Kidney (tissue), 14 donors: ENCODE measurements around the gene PLEKHA6. TPM values are rescaled to one million over a fixed set of nuclear protein-coding genes. Genes with fewer than 3 reads are reported as not detected.
A peak's percentile ranks its signal among the peaks of the same experiment; 100 is the strongest.

Experiments used
- DNase-seq, 5 donors: peaks; one replicate each; pipeline ENCODE4 v3.0.0-alpha.2; 2013 to 2020
- FAIRE-seq: peaks from 2 replicates; lab custom pipeline; 2012; peaks lifted over from hg19 to GRCh38; lab: Jason Lieb, UNC
- H3K27ac ChIP-seq, 2 donors: one replicate each; pipeline ENCODE4 v1.7.0; 2013; ENCODE audit warnings: low read depth in 2 of 2, low read length in 2 of 2, inconsistent platforms in 1 of 2
- H3K27me3 ChIP-seq: one replicate; pipeline ENCODE4 v1.7.1; 2013; ENCODE audit warnings: low read length, inconsistent platforms; ENCODE audit not compliant: control insufficient read depth, insufficient read depth
- H3K36me3 ChIP-seq, 3 donors: one replicate each; pipeline versions ENCODE4 v1.7.0 to v1.7.1; 2013; ENCODE audit warnings: low read length in 3 of 3, control low read depth in 1 of 3, inconsistent platforms in 1 of 3; ENCODE audit not compliant: insufficient read depth in 3 of 3, control insufficient read depth in 2 of 3
- H3K4me1 ChIP-seq, 3 donors: one replicate each; pipeline versions ENCODE4 v1.7.0 to v1.7.1; 2013; ENCODE audit warnings: low read length in 3 of 3, inconsistent platforms in 1 of 3, low read depth in 1 of 3; ENCODE audit not compliant: control insufficient read depth in 2 of 3, insufficient read depth in 2 of 3
- H3K4me3 ChIP-seq, 3 donors: one replicate each; pipeline versions ENCODE4 v1.7.0 to v1.8.1; 2013; ENCODE audit warnings: low read length in 3 of 3, control low read depth in 1 of 3, inconsistent platforms in 1 of 3
- H3K9ac ChIP-seq, 3 donors: one replicate each; pipeline versions ENCODE4 v1.7.0 to v1.7.1; 2013; ENCODE audit warnings: low read length in 3 of 3, control low read depth in 1 of 3, inconsistent platforms in 1 of 3
- H3K9me3 ChIP-seq, 3 donors: one replicate each; pipeline versions ENCODE4 v1.7.0 to v1.7.1; 2013; ENCODE audit warnings: low read length in 3 of 3, control low read depth in 1 of 3, inconsistent platforms in 1 of 3; ENCODE audit not compliant: control insufficient read depth in 2 of 3, insufficient read depth in 1 of 3
- CTCF ChIP-seq: IDR thresholded peaks from 3 replicates; pipeline ENCODE4 v1.5.1; 2012; ENCODE audit warnings: mild to moderate bottlenecking, moderate library complexity, borderline replicate concordance; ENCODE audit not compliant: insufficient read depth; ENCODE audit errors: extremely low read depth
- intact Hi-C: fragments of 100-400 bp; cut with DNase I; formaldehyde crosslinking; loops from one replicate; pipeline ENCODE4 v1.11.1; 2022
- polyA plus RNA-seq: library from polyadenylated mRNA; stranded (reverse); fragments of 350-450 nt; fragmentation: Illumina TruSeq; extraction: RNeasy Lipid Tissue Mini Kit (QIAGEN cat#74804); gene quantifications from one replicate; pipeline ENCODE4 v1.2.3, GENCODE V29; 2014; ENCODE audit warnings: low read depth, low replicate concordance; ENCODE audit not compliant: insufficient read depth
- total RNA-seq: library from RNA; stranded (reverse); fragmentation: NEBNext Ultra II Directional; extraction: Animal tissue kit (Norgen Biotek cat#: 25700); gene quantifications from one replicate; pipeline ENCODE4 v1.2.1, GENCODE V29; 2021
- donor health status: control.
- donor health status: control.
- donor health status: control.
- donor health status: control.
- donor health status: control.
- donor health status: DM: yes; HTN: yes; CAD: no.
- donor health status: Normal renal cell carcinoma (clear cell type).

The PLEKHA6 gene
- total and polyA plus RNA-seq, 2 donors from 2014 or later = 17.5 to 65.1 TPM

GRCh38 chr1:204256531-204256930, 103.2 kb downstream of the PLEKHA6 start:
- no peak for DNase-seq
- H3K27ac ChIP-seq = no peak overlapping the region
- H3K9ac ChIP-seq = no peak overlapping the region
- no peak for TF ChIP-seq CTCF
- no peaks in the 10 kb centered on the region for H3K27me3 ChIP-seq
- H3K36me3 ChIP-seq = peaks cover 0 to 38% (median 18%) of the 10 kb centered on the region in 3 donors
- intact Hi-C loops = no loop called here
- H3K4me3 ChIP-seq = no peak overlapping the region
- H3K4me1 ChIP-seq = peaks cover 0 to 20% (median 19%) of the 10 kb centered on the region in 3 donors
- H3K9me3 ChIP-seq = no peaks in the 10 kb centered on the region
- FAIRE-seq = no peak

- peak overlapping the region; percentile 1 to 76 for H3K27ac ChIP-seq
- no peak for DNase-seq
- TF ChIP-seq CTCF = no peak
- H3K36me3 ChIP-seq = peaks cover 2 to 42% (median 18%) of the 10 kb centered on the region in 3 donors
- no peak overlapping the region for H3K4me3 ChIP-seq
- no peaks in the 10 kb centered on the region for H3K9me3 ChIP-seq
- H3K9ac ChIP-seq = peak overlapping the region in 1 of 3 donors; percentile 31
- FAIRE-seq = no peak
- intact Hi-C loops = no loop called here
- H3K27me3 ChIP-seq = no peaks in the 10 kb centered on the region
- H3K4me1 ChIP-seq = peaks cover 0 to 20% (median 13%) of the 10 kb centered on the region in 3 donors
Observed at GRCh38 chr1:204255966-204256365, 103.8 kb downstream of the PLEKHA6 start.

GRCh38 chr1:204255225-204255624, 104.5 kb downstream of the PLEKHA6 start:
- peak in 3 of 5 donors; percentile 60 to 74 (median 73) for DNase-seq
- Histone ChIP-seq H3K9ac (peak overlapping the region in 1 of 3 donors; percentile 31), H3K27me3 (no peaks in the 10 kb centered on the region), H3K4me1 (peaks cover 0 to 15% (median 12%) of the 10 kb centered on the region in 3 donors), H3K36me3 (peaks cover 4 to 43% (median 13%) of the 10 kb centered on the region in 3 donors), H3K9me3 (no peaks in the 10 kb centered on the region), H3K4me3 (no peak overlapping the region), H3K27ac (peak overlapping the region; percentile 1 to 76)
- intact Hi-C loops = no loop called here
- no peak for FAIRE-seq
- no peak for TF ChIP-seq CTCF
